Anterior cingulate cortex (tissue), 58 donors: ENCODE measurements around the gene VWF.
A peak's percentile ranks its signal among the peaks of the same experiment; 100 is the strongest.
"Not testable (repeated sequence)": the region's sequence is repeated elsewhere in the genome, so short reads cannot be mapped to it uniquely, and the experiment has no call there.

Source experiments
- DNase-seq, 58 donors: peaks; one replicate each; lab custom pipeline; 2025; lab: John Stamatoyannopoulos, UW

The VWF gene

DNA sequence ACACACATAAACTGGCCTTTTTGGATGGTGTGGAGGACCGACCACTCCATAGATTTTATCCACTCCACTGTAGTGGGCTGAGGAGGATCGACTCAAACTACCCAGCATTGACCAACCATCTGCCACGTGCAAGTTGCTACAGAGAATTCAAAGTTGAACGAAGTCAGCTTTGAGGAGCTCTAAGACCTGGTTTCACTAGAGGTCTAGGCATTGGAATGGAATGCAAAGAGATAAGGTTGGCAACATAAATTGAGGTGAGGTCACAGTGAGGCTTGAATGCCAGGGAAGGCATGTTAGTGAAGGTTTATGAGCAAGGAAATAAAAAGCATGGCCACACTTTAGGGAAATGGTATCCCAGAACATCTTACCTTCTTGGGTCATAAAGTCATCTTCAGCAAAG is 14.5 kb downstream of the VWF start:
- DNase-seq: no peak

DNA sequence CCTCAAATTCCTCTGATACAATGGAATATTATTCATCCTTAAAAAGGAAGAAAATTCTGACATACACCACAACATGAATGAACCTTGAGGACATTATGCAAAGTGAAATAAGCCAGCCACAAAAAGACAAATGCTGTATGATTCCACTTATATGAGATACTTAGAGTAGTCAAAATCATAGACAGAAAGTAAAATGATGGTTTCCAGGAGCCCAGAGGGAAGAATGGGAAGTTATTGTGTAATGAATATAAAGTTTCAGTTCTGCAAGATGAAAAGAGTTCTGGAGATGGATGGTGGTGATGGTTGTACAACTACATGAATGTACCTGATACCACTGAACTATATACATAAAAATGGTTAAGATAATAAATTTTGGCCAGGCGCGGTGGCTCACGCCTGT is 18.3 kb downstream of the VWF start:
- DNase-seq: no peak

DNA sequence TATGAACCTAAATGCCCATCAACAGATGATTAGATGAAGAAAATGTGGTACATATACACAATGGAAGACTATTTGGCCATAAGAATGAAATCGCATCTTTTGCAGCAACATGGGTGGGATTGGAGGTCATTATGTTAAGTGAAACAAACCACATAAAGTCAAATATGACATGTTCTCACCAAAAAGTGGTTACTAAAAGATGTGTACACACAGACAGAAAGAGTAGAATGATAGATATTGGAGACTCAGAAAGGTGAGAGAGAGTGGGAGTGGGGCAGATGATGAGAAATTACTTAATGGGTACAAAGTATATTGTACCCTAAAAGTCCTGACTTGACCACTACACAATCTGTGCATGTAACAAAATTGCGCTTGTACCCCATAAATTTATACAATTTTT is 19.6 kb downstream of the VWF start:
- DNase-seq: no peak

- no peak for DNase-seq
These were observed 20.4 kb downstream of the VWF start for GRCh38 chr12:6104027-6104426.

GRCh38 chr12:6102021-6102420 is 22.4 kb downstream of the VWF start:
- not testable (repeated sequence) for DNase-seq

- DNase-seq: no peak
These were observed 25.2 kb downstream of the VWF start for GRCh38 chr12:6099316-6099715.

- no peak for DNase-seq
These were observed 27.1 kb downstream of the VWF start for GRCh38 chr12:6097411-6097810.

DNA sequence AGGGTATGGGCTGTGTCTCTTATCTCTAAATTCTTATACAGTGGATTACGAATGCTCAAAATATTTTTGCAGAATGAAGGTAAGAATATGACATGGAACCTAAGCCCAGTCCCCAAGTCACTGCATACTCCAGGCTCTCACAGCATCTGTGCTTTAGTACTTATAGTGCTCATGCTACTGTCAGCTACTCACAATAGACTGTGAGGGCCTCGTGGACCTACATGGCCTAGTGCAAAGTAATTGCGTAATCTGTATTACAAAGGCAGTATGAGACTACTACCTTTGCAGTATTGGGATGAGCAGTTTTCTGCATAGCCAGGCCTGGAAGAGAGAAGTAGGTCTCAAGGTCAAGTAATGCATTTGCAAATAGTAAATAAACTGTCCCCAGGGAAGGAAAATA is 27.9 kb downstream of the VWF start:
- no peak for DNase-seq

- DNase-seq: no peak
These were observed 29.2 kb downstream of the VWF start for GRCh38 chr12:6095269-6095668.

DNA sequence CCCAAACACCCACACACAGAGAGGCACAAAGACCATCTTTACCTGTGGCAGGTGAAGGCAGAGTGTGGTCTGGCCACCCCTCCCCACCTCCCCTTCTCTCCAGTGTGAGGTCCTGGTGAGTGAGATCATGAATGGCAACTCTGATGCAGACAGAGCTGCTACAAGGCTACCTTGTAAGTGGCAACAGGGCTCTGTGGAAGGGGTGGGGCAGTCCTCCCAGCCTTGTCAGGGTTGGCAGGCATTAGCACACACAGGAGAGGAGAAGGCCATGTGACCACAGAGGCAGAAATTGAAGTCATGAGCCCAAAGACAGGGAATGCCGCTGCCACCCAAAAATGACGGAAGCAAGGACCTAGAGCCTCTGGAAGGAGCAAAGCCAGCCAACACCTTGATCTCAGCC is 30.7 kb downstream of the VWF start:
- DNase-seq: no peak

- DNase-seq: no peak
These were observed 31.4 kb downstream of the VWF start for GRCh38 chr12:6092784-6093722.

DNA sequence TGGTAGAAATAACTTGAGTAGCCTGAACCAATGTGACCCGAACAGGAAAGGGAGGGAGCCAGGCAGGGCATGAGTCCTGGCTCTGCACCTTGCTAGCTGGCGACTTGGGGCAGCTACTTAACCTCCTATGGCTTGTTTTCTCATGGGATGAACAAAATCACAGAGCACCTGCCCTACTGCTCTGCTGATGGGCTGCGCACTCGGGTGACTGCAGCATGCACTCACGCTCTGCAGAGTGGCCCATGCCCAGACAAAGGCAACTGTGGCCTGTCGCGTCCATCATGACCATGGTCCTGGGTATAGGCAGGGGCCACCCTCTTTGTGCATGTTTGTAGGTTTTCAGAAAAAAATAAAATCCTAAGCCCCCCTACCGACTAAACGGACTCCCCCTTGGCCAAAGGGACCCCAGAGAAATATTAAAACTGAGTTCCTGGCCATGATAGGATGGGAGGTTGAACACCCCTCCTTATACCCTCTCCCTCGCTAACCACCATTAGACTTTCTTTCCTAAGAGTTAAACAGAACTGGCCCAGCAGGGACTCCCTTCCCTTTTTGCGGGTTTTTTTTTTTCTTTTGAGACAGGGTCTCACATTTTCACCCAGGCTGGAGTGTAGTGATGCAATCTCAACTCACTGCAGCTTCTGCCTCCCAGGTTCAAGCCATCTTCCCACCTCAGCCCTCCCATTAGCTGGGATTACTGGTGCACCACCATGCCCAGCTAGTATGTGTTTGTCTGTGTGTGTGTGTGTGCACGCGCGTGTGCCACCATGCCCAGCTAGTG is 32.5 kb downstream of the VWF start:
- DNase-seq: no peak

DNA sequence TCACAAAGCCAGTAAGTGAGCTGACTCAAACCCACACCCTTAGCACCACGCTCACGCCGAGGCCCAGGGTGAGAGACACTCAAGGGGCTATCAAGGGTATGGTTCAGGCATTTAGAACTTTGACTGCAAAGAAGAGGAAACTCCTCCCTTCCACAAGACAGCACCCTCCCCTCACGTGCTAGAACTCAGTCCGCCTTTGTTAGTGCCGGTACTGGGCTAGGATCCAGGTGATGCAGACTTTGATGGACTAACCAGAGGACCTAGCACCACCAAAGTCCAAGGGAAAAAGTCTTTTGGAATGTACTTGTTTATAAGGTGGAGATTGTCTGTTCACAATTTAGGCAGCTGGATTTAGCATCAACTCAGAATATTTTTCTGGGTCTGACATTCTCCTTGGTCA is 33.7 kb downstream of the VWF start:
- no peak for DNase-seq

- no peak for DNase-seq
These were observed 35.3 kb downstream of the VWF start for GRCh38 chr12:6088921-6089747.

DNA sequence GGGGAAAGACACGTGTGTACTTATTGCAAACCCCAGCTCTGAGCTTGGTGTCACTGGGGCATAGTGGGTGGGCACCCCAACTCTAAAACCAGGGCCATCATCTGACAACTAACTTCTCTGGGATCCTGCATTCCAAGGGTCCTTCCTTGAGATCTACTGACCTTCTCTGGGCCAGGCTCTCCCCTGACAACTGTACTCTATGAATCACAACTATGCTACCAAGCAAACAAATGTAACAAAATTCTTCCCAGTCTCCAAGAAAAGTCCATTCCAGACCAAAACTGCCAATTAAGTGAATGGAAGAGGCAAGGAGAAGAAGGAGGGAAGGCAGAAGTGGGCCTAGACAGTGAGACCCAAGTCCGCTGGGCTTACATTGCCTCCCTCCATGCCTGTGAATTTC is 38.2 kb downstream of the VWF start:
- no peak for DNase-seq

- DNase-seq: no peak
These were observed 38.6 kb downstream of the VWF start for GRCh38 chr12:6085841-6086240.

DNA sequence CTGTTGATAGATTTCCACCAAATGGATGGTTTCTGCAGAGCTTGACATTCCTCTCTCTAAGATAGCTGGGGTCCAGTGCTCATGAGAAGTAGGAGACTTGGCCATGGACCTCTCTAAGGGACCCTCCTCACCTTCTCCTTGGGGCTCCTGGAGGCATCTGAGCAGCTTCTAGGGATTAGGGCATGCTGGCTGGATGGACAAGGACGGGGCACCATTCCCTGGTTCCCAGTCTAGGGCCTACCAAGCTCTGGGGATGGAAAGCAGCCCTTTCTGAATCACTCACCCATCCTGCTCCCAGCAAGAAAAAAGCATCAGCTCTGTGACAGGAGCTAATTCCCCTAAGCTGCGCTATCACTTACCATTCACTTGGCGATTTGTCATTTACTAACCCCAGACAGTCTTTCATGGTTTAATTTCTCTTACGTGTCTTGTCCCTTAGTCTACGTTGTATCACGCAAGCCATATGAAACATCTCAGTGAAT is 39.5 kb downstream of the VWF start:
- DNase-seq: no peak

- peak in 16 of 58 donors; percentile 7 to 62 (median 31) for DNase-seq
These were observed 40.1 kb downstream of the VWF start for GRCh38 chr12:6084261-6084968.

DNA sequence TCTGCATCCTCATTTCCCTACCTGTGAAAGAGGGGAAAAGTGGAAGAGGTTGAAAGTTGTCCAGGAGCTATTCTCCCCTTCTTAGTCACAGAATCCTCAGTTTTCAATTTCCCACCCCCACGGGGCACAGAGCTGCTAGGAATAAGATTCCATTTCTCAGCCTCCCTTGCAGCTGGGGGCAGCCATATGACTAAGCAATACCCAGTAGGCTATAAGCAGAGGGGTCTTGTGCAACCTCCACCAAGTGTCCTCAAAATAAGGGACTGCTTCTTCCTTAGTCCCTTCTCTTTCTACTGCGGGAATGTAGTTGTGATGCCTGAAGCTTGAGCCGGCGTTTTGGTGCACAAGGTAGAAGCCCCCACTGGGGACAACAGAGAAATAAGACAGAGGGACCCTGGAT is 40.9 kb downstream of the VWF start:
- DNase-seq: no peak

DNA sequence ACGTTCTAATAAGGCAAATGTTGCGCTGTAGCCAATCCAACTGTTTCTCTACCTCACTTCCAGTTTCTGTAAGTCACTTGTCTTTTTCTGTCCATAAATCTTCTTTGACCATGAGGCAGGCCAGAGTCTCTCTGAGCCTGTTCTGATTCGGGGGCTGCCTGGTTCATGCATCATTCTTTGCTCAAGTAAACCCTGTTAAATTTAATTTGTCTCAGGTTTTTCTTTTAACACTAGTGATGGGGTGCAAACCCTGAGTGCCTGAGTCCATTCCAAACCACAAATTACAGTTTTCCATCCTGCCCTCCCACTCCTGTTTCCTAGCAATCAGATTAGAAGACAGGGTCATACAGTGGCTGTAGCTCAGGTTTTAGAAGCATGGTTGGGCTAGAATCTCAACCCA is 41.9 kb downstream of the VWF start:
- no peak for DNase-seq
